ENCODE data around the gene PRDM10. TPM values are rescaled to one million over a fixed set of nuclear protein-coding genes. Genes with fewer than 3 reads are reported as not detected.

PRDM10 gene
- total RNA-seq, 1 experiment from 2014 or later: 9.2 TPM

- Histone ChIP-seq H3K9me3 (ENCODE audit: control insufficient read depth in 1 of 2, insufficient read depth in 1 of 2, low read depth in 1 of 2, low read length in 2 of 2) (no peaks in the 10 kb centered on the region), H3K27ac (ENCODE audit: low read depth, low read length) (no peak overlapping the region), H4K20me1 (ENCODE audit: insufficient read depth) (no peaks in the 10 kb centered on the region), H3K4me3 (replicated peaks in 1 of 2; ENCODE audit: low read depth in 1 of 2, low read length in 2 of 2) (no peak overlapping the region), H3K79me2 (ENCODE audit: insufficient read depth, low read length) (no peaks in the 10 kb centered on the region), H2AFZ (ENCODE audit: low read depth, low read length, poor library complexity, severe bottlenecking) (no peak overlapping the region), H3K4me2 (ENCODE audit: low read length) (no peak overlapping the region), H3K9me2 (ENCODE audit: insufficient read depth) (no peaks in the 10 kb centered on the region), H3K4me1 (ENCODE audit: control insufficient read depth in 1 of 2, insufficient read depth in 2 of 2, low read length in 2 of 2) (no peaks in the 10 kb centered on the region), H3K9ac (ENCODE audit: low read length) (no peak overlapping the region), H3K27me3 (ENCODE audit: insufficient read depth, low read length) (no peaks in the 10 kb centered on the region), H3K36me3 (ENCODE audit: control insufficient read depth in 1 of 2, insufficient read depth in 2 of 2, low read length in 2 of 2) (no peaks in the 10 kb centered on the region)
- CTCF ChIA-PET: no interaction called here
- intact Hi-C loops (cut with micrococcal nuclease): no loop called here
- DNase-seq (ENCODE audit: low read depth, low spot score) (no peak), ATAC-seq (no peak)
- POLR2A ChIA-PET: no interaction called here
- TF ChIP-seq SP1 (IDR thresholded peaks at IDR 0.05; ENCODE audit: low read depth) (no peak), ZFX (IDR thresholded peaks at IDR 0.05) (no peak), EZH2phosphoT487 (IDR thresholded peaks at IDR 0.05; ENCODE audit: borderline replicate concordance) (no peak)
- RAD21 ChIA-PET (ENCODE audit: low non-redundant PET in 1 of 2, low total read pairs in 2 of 2, uncharacterized antibody in 2 of 2, unreplicated experiment in 2 of 2): no interaction called here
- BruUV-seq (replicated peaks): no TSS peak
Measured at GRCh38 chr11:129943036-129943435, 59.6 kb downstream of the PRDM10 start.

- no peak overlapping the region for H3K27ac ChIP-seq (ENCODE audit: low read depth, low read length)
- ChIA-PET RAD21 (ENCODE audit: low non-redundant PET in 1 of 2, low total read pairs in 2 of 2, uncharacterized antibody in 2 of 2, unreplicated experiment in 2 of 2) (no interaction called here), CTCF (no interaction called here), POLR2A (no interaction called here)
- no peaks in the 10 kb centered on the region for H3K36me3 ChIP-seq (ENCODE audit: control insufficient read depth in 1 of 2, insufficient read depth in 2 of 2, low read length in 2 of 2)
- H4K20me1 ChIP-seq (ENCODE audit: insufficient read depth): no peaks in the 10 kb centered on the region
- no peaks in the 10 kb centered on the region for H3K9me3 ChIP-seq (ENCODE audit: control insufficient read depth in 1 of 2, insufficient read depth in 1 of 2, low read depth in 1 of 2, low read length in 2 of 2)
- no peak overlapping the region for H3K9ac ChIP-seq (ENCODE audit: low read length)
- no peak overlapping the region for H2AFZ ChIP-seq (ENCODE audit: low read depth, low read length, poor library complexity, severe bottlenecking)
- no peaks in the 10 kb centered on the region for H3K27me3 ChIP-seq (ENCODE audit: insufficient read depth, low read length)
- TF ChIP-seq MAX (IDR thresholded peaks at IDR 0.05): no peak
- TF ChIP-seq POLR2A (IDR thresholded peaks at IDR 0.05; ENCODE audit: borderline replicate concordance, extremely low read depth, insufficient read depth, insufficient read length): no peak
- no peak for TF ChIP-seq FOSL1 (IDR thresholded peaks at IDR 0.05; ENCODE audit: low read depth)
- no peak for TF ChIP-seq REST (IDR thresholded peaks at IDR 0.05; ENCODE audit: low read depth)
- TF ChIP-seq JUND (IDR thresholded peaks at IDR 0.05): no peak
- TF ChIP-seq ZFX (IDR thresholded peaks at IDR 0.05): no peak
- no peak for TF ChIP-seq ZBTB33 (IDR thresholded peaks at IDR 0.05; ENCODE audit: extremely low read depth, insufficient replicate concordance, low read length)
- ATAC-seq: no peak
- no peak for DNase-seq (ENCODE audit: low read depth, low spot score)
- no TSS peak for BruUV-seq (replicated peaks)
- H3K4me2 ChIP-seq (ENCODE audit: low read length): no peak overlapping the region
- intact Hi-C loops (cut with micrococcal nuclease): no loop called here
- H3K4me1 ChIP-seq (ENCODE audit: control insufficient read depth in 1 of 2, insufficient read depth in 2 of 2, low read length in 2 of 2): no peaks in the 10 kb centered on the region
- no peak overlapping the region for H3K4me3 ChIP-seq (replicated peaks in 1 of 2; ENCODE audit: low read depth in 1 of 2, low read length in 2 of 2)
- no peaks in the 10 kb centered on the region for H3K79me2 ChIP-seq (ENCODE audit: insufficient read depth, low read length)
- no peaks in the 10 kb centered on the region for H3K9me2 ChIP-seq (ENCODE audit: insufficient read depth)
Measured at GRCh38 chr11:129939510-129939909, 63.1 kb downstream of the PRDM10 start.
